OCI-LY7 (cell line): ENCODE data around the gene SERHL2. TPM values are rescaled to one million over a fixed set of nuclear protein-coding genes. Genes with fewer than 3 reads are reported as not detected.

Experiments used
- BruUV-seq: library from RNA; stranded (reverse); fragments of 400-500 nt; replicated peaks from 2 replicates; lab custom pipeline; 2021; lab: Mats Ljungman, UMichigan
- CTCF ChIA-PET: fragments of 300-600 bp; sonication (Branson Sonifier 250); formaldehyde crosslinking; loops from one replicate; lab custom pipeline; 2022; ENCODE audit warnings: antibody characterized with exemption; ENCODE audit not compliant: unreplicated experiment; lab: Charles Lee
- POLR2A ChIA-PET: fragments of 300-600 bp; sonication (Branson Sonifier 250); formaldehyde crosslinking; loops from one replicate; lab custom pipeline; 2022; ENCODE audit warnings: antibody characterized with exemption; lab: Charles Lee
- DNase-seq: peaks from one replicate; pipeline ENCODE4 v3.0.0-alpha.2; 2015; ENCODE audit warnings: low spot score
- H2AFZ ChIP-seq: fragments of 200-600 bp; sonication (generic), shearing (Covaris generic); 2 replicates; pipeline ENCODE4 v1.6.1; 2014; ENCODE audit warnings: mild to moderate bottlenecking, antibody characterized with exemption, low read length, moderate library complexity
- H3K27ac ChIP-seq: fragments of 200-600 bp; sonication (generic); 2 replicates; pipeline ENCODE4 v1.5.1; 2014; ENCODE audit warnings: mixed run types, low read depth, mild to moderate bottlenecking, moderate library complexity, low read length, inconsistent platforms; ENCODE audit not compliant: poor library complexity, severe bottlenecking
- H3K36me3 ChIP-seq: fragments of 200-600 bp; sonication (generic); 2 replicates; pipeline ENCODE4 v1.6.1; 2014; ENCODE audit warnings: mild to moderate bottlenecking, antibody characterized with exemption, low read length, moderate library complexity, mixed read lengths; ENCODE audit not compliant: insufficient read depth
- H3K4me1 ChIP-seq: fragments of 200-600 bp; sonication (generic); 2 replicates; pipeline ENCODE4 v1.5.1; 2014; ENCODE audit warnings: mild to moderate bottlenecking, low read length; ENCODE audit not compliant: insufficient read depth, poor library complexity, severe bottlenecking
- H3K4me2 ChIP-seq: fragments of 200-600 bp; sonication (generic); 2 replicates; pipeline ENCODE4 v1.6.1; 2014; ENCODE audit warnings: mild to moderate bottlenecking, low read length
- H3K4me3 ChIP-seq: fragments of 200-600 bp; sonication (generic); 2 replicates; pipeline ENCODE4 v1.5.1; 2014; ENCODE audit warnings: mild to moderate bottlenecking, low read depth, low read length; ENCODE audit not compliant: poor library complexity, severe bottlenecking
- H3K79me2 ChIP-seq: fragments of 200-600 bp; sonication (generic); 2 replicates; pipeline ENCODE4 v1.6.1; 2016; ENCODE audit warnings: low read depth, mild to moderate bottlenecking, low read length, moderate library complexity, mixed read lengths; ENCODE audit not compliant: insufficient read depth
- H3K9me2 ChIP-seq: fragments of 200-600 bp; sonication (generic); 2 replicates; pipeline ENCODE4 v1.6.1; 2016; ENCODE audit warnings: mild to moderate bottlenecking, low read length, mixed read lengths; ENCODE audit not compliant: insufficient read depth
- H3K9me3 ChIP-seq: fragments of 200-600 bp; sonication (generic); 2 replicates; pipeline ENCODE4 v1.6.1; 2014; ENCODE audit warnings: mild to moderate bottlenecking, mixed run types, low read length, mixed read lengths
- H4K20me1 ChIP-seq: fragments of 200-600 bp; sonication (generic); 2 replicates; pipeline ENCODE4 v1.6.1; 2014; ENCODE audit warnings: mild to moderate bottlenecking, antibody characterized with exemption, low read length, moderate library complexity, mixed read lengths; ENCODE audit not compliant: insufficient read depth
- EZH2phosphoT487 ChIP-seq: fragments of 200-600 bp; sonication (generic); IDR thresholded peaks from 2 replicates; pipeline ENCODE4 v1.6.1; 2018; ENCODE audit warnings: low read depth, borderline replicate concordance, mild to moderate bottlenecking, mixed run types, antibody characterized with exemption, low read length, moderate library complexity, mixed read lengths
- intact Hi-C: fragments of 100-400 bp; cut with micrococcal nuclease; formaldehyde crosslinking; loops from one replicate; pipeline ENCODE4 v1.10.0; 2022; ENCODE audit not compliant: unreplicated experiment
- total RNA-seq, 2 experiments: library from RNA; depleted of rRNA in 1 of 2; stranded (reverse); fragments of >200 nt in 1 of 2; shearing (Covaris generic) in 1 of 2; gene quantifications; 2 replicates each; pipeline ENCODE4 v1.2.3, GENCODE V29; 2014 to 2022
- TF ChIP-seq, protein P1 (sequence below): fragments of 200-600 bp; sonication (generic); conservative IDR thresholded peaks from 2 replicates; pipeline ENCODE4 v1.5.1; 2014; ENCODE audit warnings: mild to moderate bottlenecking, antibody characterized with exemption, low read length, moderate library complexity, mixed read lengths

Gene SERHL2
- total RNA-seq, 2 experiments from 2014 or later = 36.4 to 98.0 TPM

- Histone ChIP-seq H3K4me1 (peaks cover 2% of the 10 kb centered on the region), H3K4me3 (no peak overlapping the region), H3K9me2 (no peaks in the 10 kb centered on the region), H3K36me3 (peaks cover 97% of the 10 kb centered on the region), H3K9me3 (no peaks in the 10 kb centered on the region), H3K27ac (no peak overlapping the region), H4K20me1 (no peaks in the 10 kb centered on the region), H3K4me2 (no peak overlapping the region), H2AFZ (no peak overlapping the region), H3K79me2 (0 out of 2 replicates have a peak, but pooled peaks cover 6% of the 10 kb centered on the region)
- ChIA-PET POLR2A (no interaction called here), CTCF (no interaction called here)
- no peak for DNase-seq
- BruUV-seq = no TSS peak
- intact Hi-C loops = no loop called here
- TF ChIP-seq, protein P1, sequence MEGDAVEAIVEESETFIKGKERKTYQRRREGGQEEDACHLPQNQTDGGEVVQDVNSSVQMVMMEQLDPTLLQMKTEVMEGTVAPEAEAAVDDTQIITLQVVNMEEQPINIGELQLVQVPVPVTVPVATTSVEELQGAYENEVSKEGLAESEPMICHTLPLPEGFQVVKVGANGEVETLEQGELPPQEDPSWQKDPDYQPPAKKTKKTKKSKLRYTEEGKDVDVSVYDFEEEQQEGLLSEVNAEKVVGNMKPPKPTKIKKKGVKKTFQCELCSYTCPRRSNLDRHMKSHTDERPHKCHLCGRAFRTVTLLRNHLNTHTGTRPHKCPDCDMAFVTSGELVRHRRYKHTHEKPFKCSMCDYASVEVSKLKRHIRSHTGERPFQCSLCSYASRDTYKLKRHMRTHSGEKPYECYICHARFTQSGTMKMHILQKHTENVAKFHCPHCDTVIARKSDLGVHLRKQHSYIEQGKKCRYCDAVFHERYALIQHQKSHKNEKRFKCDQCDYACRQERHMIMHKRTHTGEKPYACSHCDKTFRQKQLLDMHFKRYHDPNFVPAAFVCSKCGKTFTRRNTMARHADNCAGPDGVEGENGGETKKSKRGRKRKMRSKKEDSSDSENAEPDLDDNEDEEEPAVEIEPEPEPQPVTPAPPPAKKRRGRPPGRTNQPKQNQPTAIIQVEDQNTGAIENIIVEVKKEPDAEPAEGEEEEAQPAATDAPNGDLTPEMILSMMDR = no peak
- TF ChIP-seq EZH2phosphoT487 = no peak
Measured at GRCh38 chr22:42596336-42596735, 42.6 kb downstream of the SERHL2 start.

DNA sequence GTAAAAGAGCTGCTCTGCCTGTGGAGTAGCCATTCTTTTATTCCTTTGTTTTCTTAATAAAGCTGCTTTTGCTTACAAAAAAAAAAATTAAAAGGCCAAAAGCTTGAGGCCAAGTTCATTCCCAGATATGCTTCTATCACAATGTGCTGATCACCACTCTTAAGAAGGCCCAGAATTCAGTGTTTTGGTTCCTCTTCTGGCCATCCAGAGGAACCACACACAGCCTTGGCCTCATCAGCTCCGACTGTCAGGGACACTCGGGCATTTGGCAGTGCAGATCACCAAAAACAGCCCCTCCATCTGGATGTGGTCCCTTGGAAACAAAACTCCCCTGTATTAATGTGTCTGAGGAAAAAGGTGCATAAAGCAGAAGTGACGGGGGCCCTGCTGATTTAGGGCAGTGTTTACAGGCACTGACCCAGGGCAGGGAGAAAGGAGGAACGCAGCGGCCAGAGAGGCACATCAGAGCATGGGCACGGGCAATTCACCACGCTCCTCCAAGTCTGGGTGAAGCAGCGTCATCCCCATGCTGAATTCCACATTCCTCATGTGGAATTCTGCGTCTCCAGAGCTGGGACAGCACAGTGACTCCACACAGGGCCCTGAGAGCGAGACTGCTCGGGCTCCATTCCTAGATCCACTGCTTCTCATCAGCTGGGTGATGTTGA is 43.2 kb downstream of the SERHL2 start:
- Histone ChIP-seq H3K4me1 (no peaks in the 10 kb centered on the region), H3K27ac (no peak overlapping the region), H3K4me2 (no peak overlapping the region), H2AFZ (no peak overlapping the region), H3K79me2 (0 out of 2 replicates have a peak, but pooled peaks cover 6% of the 10 kb centered on the region), H3K36me3 (peaks cover 97% of the 10 kb centered on the region), H3K9me2 (no peaks in the 10 kb centered on the region), H3K9me3 (no peaks in the 10 kb centered on the region), H3K4me3 (no peak overlapping the region), H4K20me1 (no peaks in the 10 kb centered on the region)
- intact Hi-C loops = no loop called here
- no TSS peak for BruUV-seq
- TF ChIP-seq, protein P1 = no peak
- TF ChIP-seq EZH2phosphoT487 = no peak
- DNase-seq = no peak
- POLR2A ChIA-PET = interaction anchor here (0.7 kb wide), 1 partner anchor 25 kb away, joined by 4 read pairs; no protein-coding TSS in a partner anchor
- CTCF ChIA-PET = interaction anchor here (0.6 kb wide), 1 partner anchor 15 kb away, joined by 3 read pairs; no protein-coding TSS in a partner anchor

- POLR2A ChIA-PET = interaction anchor here (0.6 kb wide), 1 partner anchor 52 kb away, joined by 3 read pairs; no protein-coding TSS in a partner anchor
- H3K36me3 ChIP-seq = peaks cover 99% of the 10 kb centered on the region
- TSS peak; percentile 16 for BruUV-seq
- H4K20me1 ChIP-seq = no peaks in the 10 kb centered on the region; the same call in 1 of the 2 replicates
- TF ChIP-seq EZH2phosphoT487 = no peak
- TF ChIP-seq, protein P1 = no peak
- no peak overlapping the region for H3K4me3 ChIP-seq
- intact Hi-C loops = no loop called here
- no peaks in the 10 kb centered on the region for H3K9me3 ChIP-seq
- CTCF ChIA-PET = no interaction called here
- H3K27ac ChIP-seq = no peak overlapping the region
- peaks cover 48% of the 10 kb centered on the region for H3K79me2 ChIP-seq
- no peaks in the 10 kb centered on the region for H3K9me2 ChIP-seq
- no peak for DNase-seq
- H3K4me1 ChIP-seq = no peaks in the 10 kb centered on the region
- no peak overlapping the region for H2AFZ ChIP-seq
- no peak overlapping the region for H3K4me2 ChIP-seq
Measured at GRCh38 chr22:42601879-42602465, 48.2 kb downstream of the SERHL2 start.
